Measurements from ENCODE around the gene METRNL.

Gene METRNL

DNA sequence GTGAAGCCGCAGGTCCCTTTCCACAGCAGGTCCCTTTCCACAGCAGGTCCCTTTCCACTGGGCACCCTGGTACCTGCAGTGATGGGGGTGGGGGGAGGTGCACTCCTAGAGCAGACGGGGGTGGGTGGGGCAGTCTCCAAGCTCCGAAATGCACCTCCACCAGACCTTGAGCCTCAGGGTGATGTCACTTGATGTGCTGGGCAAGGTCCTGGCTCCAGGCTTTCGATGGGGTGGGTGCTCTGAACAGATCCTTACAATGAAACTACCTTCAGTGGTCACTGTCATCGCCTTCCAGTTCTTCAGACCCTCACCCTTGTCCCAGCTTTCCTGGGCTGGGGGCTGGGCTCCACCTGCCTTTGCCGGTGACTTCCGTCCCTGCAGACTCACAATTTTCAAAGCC is 1.5 kb upstream of the METRNL start:
- Histone ChIP-seq H3K9me3 (ENCODE audit: control insufficient read depth, insufficient read depth, low read length) (no peaks in the 10 kb centered on the region), H3K4me1 (ENCODE audit: control insufficient read depth, insufficient read depth, low read length) (peaks cover 2% of the 10 kb centered on the region), H3K9ac (ENCODE audit: low read depth, low read length) (peak overlapping the region; percentile 47), H3K36me3 (ENCODE audit: control insufficient read depth, insufficient read depth, low read length) (no peaks in the 10 kb centered on the region), H3K27me3 (ENCODE audit: control insufficient read depth, insufficient read depth, low read length) (peaks cover 24% of the 10 kb centered on the region), H3K4me3 (ENCODE audit: low read depth, low read length) (peak overlapping the region; percentile 35)

GRCh38 chr17:83078378-83079351 is 744 bp upstream of the METRNL start:
- Histone ChIP-seq H3K9me3 (ENCODE audit: control insufficient read depth, insufficient read depth, low read length) (no peaks in the 10 kb centered on the region), H3K4me3 (ENCODE audit: low read depth, low read length) (peak overlapping the region; percentile 35), H3K9ac (ENCODE audit: low read depth, low read length) (peak overlapping the region; percentile 47), H3K36me3 (ENCODE audit: control insufficient read depth, insufficient read depth, low read length) (peaks cover 6% of the 10 kb centered on the region), H3K27me3 (ENCODE audit: control insufficient read depth, insufficient read depth, low read length) (peaks cover 24% of the 10 kb centered on the region), H3K4me1 (ENCODE audit: control insufficient read depth, insufficient read depth, low read length) (peaks cover 7% of the 10 kb centered on the region)

- Histone ChIP-seq H3K36me3 (ENCODE audit: control insufficient read depth, insufficient read depth, low read length) (peaks cover 6% of the 10 kb centered on the region), H3K4me3 (ENCODE audit: low read depth, low read length) (peak overlapping the region; percentile 30), H3K9ac (ENCODE audit: low read depth, low read length) (no peak overlapping the region), H3K27me3 (ENCODE audit: control insufficient read depth, insufficient read depth, low read length) (peaks cover 24% of the 10 kb centered on the region), H3K9me3 (ENCODE audit: control insufficient read depth, insufficient read depth, low read length) (no peaks in the 10 kb centered on the region), H3K4me1 (ENCODE audit: control insufficient read depth, insufficient read depth, low read length) (peaks cover 11% of the 10 kb centered on the region)
Measured at GRCh38 chr17:83079766-83080578, 563 bp downstream of the METRNL start.

GRCh38 chr17:83080579-83080857 is 1.1 kb downstream of the METRNL start:
- Histone ChIP-seq H3K9me3 (ENCODE audit: control insufficient read depth, insufficient read depth, low read length) (no peaks in the 10 kb centered on the region), H3K9ac (ENCODE audit: low read depth, low read length) (no peak overlapping the region), H3K36me3 (ENCODE audit: control insufficient read depth, insufficient read depth, low read length) (peaks cover 6% of the 10 kb centered on the region), H3K27me3 (ENCODE audit: control insufficient read depth, insufficient read depth, low read length) (peaks cover 24% of the 10 kb centered on the region), H3K4me1 (ENCODE audit: control insufficient read depth, insufficient read depth, low read length) (peaks cover 11% of the 10 kb centered on the region), H3K4me3 (ENCODE audit: low read depth, low read length) (peak overlapping the region; percentile 32)

GRCh38 chr17:83080858-83081683 is 1.7 kb downstream of the METRNL start:
- peaks cover 6% of the 10 kb centered on the region for H3K36me3 ChIP-seq (ENCODE audit: control insufficient read depth, insufficient read depth, low read length)
- H3K9ac ChIP-seq (ENCODE audit: low read depth, low read length) = no peak overlapping the region
- peaks cover 11% of the 10 kb centered on the region for H3K4me1 ChIP-seq (ENCODE audit: control insufficient read depth, insufficient read depth, low read length)
- H3K9me3 ChIP-seq (ENCODE audit: control insufficient read depth, insufficient read depth, low read length) = no peaks in the 10 kb centered on the region
- peaks cover 24% of the 10 kb centered on the region for H3K27me3 ChIP-seq (ENCODE audit: control insufficient read depth, insufficient read depth, low read length)
- peak overlapping the region; percentile 32 for H3K4me3 ChIP-seq (ENCODE audit: low read depth, low read length)

DNA sequence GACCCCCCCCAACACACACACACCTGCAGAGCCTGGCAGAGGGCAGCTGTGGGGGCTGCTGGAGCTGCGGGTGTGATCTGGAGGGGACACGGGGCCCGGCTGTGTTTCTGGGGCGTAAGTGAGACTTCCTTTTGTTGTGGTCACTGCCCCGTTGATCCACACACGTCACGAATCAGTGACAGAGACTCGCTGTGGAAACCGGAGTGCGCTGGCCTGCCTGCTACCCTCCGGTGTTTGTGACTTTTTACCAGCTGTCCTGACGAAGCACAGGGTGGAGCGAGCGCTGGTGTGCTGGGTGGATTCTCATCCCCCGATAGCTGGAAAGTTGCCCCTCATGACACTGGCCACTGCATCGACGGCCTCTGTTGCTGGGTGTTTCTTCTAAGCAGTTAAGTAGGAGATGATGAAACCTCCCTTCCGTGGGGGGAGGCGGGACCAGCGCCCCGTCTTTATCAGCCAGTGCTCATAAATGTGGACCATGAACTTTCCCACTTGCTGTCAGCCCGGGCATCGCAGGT is 2.3 kb downstream of the METRNL start:
- Histone ChIP-seq H3K36me3 (ENCODE audit: control insufficient read depth, insufficient read depth, low read length) (peaks cover 6% of the 10 kb centered on the region), H3K27me3 (ENCODE audit: control insufficient read depth, insufficient read depth, low read length) (peaks cover 23% of the 10 kb centered on the region), H3K9me3 (ENCODE audit: control insufficient read depth, insufficient read depth, low read length) (no peaks in the 10 kb centered on the region), H3K4me1 (ENCODE audit: control insufficient read depth, insufficient read depth, low read length) (peaks cover 11% of the 10 kb centered on the region), H3K4me3 (ENCODE audit: low read depth, low read length) (peak overlapping the region; percentile 30), H3K9ac (ENCODE audit: low read depth, low read length) (no peak overlapping the region)

GRCh38 chr17:83082424-83082823 is 3.0 kb downstream of the METRNL start:
- peaks cover 6% of the 10 kb centered on the region for H3K36me3 ChIP-seq (ENCODE audit: control insufficient read depth, insufficient read depth, low read length)
- H3K4me3 ChIP-seq (ENCODE audit: low read depth, low read length) = no peak overlapping the region
- H3K9me3 ChIP-seq (ENCODE audit: control insufficient read depth, insufficient read depth, low read length) = no peaks in the 10 kb centered on the region
- peak overlapping the region; percentile 83 for H3K9ac ChIP-seq (ENCODE audit: low read depth, low read length)
- peaks cover 16% of the 10 kb centered on the region for H3K27me3 ChIP-seq (ENCODE audit: control insufficient read depth, insufficient read depth, low read length)
- H3K4me1 ChIP-seq (ENCODE audit: control insufficient read depth, insufficient read depth, low read length) = peaks cover 11% of the 10 kb centered on the region

DNA sequence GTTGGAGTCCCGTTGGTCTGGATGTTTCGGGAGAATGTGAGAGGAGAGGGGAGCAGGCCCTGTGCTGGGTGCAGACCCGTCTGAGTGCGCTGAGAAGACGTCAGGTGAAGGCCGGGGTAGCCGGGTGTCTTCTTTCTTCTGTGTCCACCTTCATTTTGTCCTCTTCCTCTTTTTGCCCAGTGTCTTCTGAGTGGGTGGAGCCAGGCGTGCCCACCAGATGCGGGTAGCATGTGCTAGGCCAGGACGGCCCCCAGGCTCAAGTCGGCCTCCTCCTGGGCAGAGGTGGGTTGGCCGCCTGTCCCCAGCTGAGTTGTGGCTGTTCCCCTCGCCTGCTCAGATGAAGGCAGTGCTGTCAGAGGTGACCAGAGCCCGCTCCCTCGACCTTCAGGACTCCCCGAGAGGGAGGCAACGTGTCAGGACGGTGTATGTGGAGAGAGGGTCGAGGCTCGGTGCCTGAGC is 3.5 kb downstream of the METRNL start:
- Histone ChIP-seq H3K4me3 (ENCODE audit: low read depth, low read length) (no peak overlapping the region), H3K9ac (ENCODE audit: low read depth, low read length) (peak overlapping the region; percentile 83), H3K27me3 (ENCODE audit: control insufficient read depth, insufficient read depth, low read length) (peaks cover 12% of the 10 kb centered on the region), H3K36me3 (ENCODE audit: control insufficient read depth, insufficient read depth, low read length) (peaks cover 6% of the 10 kb centered on the region), H3K9me3 (ENCODE audit: control insufficient read depth, insufficient read depth, low read length) (no peaks in the 10 kb centered on the region), H3K4me1 (ENCODE audit: control insufficient read depth, insufficient read depth, low read length) (peaks cover 11% of the 10 kb centered on the region)

GRCh38 chr17:83083368-83084201 is 4.2 kb downstream of the METRNL start:
- no peaks in the 10 kb centered on the region for H3K9me3 ChIP-seq (ENCODE audit: control insufficient read depth, insufficient read depth, low read length)
- H3K36me3 ChIP-seq (ENCODE audit: control insufficient read depth, insufficient read depth, low read length) = peaks cover 6% of the 10 kb centered on the region
- peaks cover 7% of the 10 kb centered on the region for H3K27me3 ChIP-seq (ENCODE audit: control insufficient read depth, insufficient read depth, low read length)
- no peak overlapping the region for H3K4me3 ChIP-seq (ENCODE audit: low read depth, low read length)
- peak overlapping the region; percentile 83 for H3K9ac ChIP-seq (ENCODE audit: low read depth, low read length)
- peaks cover 11% of the 10 kb centered on the region for H3K4me1 ChIP-seq (ENCODE audit: control insufficient read depth, insufficient read depth, low read length)

DNA sequence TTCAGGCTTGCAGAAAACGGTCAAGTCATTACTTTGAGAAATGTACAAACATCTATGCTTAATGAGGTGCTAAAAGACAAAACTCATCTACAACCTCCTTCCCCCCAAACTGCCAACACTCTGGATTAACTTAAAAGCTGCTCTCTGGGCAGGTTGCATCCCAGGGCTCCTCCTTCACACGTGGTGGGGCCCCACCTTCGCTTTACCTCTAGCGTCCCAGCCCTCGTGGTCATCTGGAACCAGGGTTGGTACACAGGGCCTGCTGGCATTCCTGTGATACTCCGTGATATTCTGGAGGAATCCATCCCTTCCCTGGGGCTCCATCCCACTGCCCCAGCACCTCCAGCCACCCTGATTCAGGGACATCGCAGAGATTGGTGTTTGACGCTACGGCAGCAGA is 4.8 kb downstream of the METRNL start:
- peaks cover 7% of the 10 kb centered on the region for H3K27me3 ChIP-seq (ENCODE audit: control insufficient read depth, insufficient read depth, low read length)
- H3K36me3 ChIP-seq (ENCODE audit: control insufficient read depth, insufficient read depth, low read length) = peaks cover 10% of the 10 kb centered on the region
- H3K9ac ChIP-seq (ENCODE audit: low read depth, low read length) = no peak overlapping the region
- H3K4me3 ChIP-seq (ENCODE audit: low read depth, low read length) = no peak overlapping the region
- H3K4me1 ChIP-seq (ENCODE audit: control insufficient read depth, insufficient read depth, low read length) = peaks cover 11% of the 10 kb centered on the region
- H3K9me3 ChIP-seq (ENCODE audit: control insufficient read depth, insufficient read depth, low read length) = no peaks in the 10 kb centered on the region

All from iPS-15b (cell line).